Measurements from ENCODE around the gene MAST2.
"Not testable (repeated sequence)": the region's sequence is repeated elsewhere in the genome, so short reads cannot be mapped to it uniquely, and the experiment has no call there.

Gene MAST2

GRCh38 chr1:46041551-46041950 lies 238.1 kb downstream of the MAST2 start:
- Histone ChIP-seq H3K9ac (peak overlapping the region in 2 of 11 experiments; percentile 15 to 19; a peak in 1 of 22 replicates), H3K27me3 (no peaks in the 10 kb centered on the region), H3K4me2 (peak overlapping the region; percentile 55 to 81 (median 72); a peak in 18 of 22 replicates), H4K20me1 (peaks cover 0 to 19% (median 6%) of the 10 kb centered on the region in 11 experiments; a peak in 7 of 22 replicates), H3K4me3 (no peak overlapping the region), H3K9me3 (replicated peaks in 1 of 11) (no peaks in the 10 kb centered on the region), H3K36me3 (peaks cover 0 to 89% (median 64%) of the 10 kb centered on the region in 11 experiments; a peak in 17 of 22 replicates), H3K27ac (peak overlapping the region in 8 of 11 experiments; percentile 72 to 79 (median 78); a peak in 14 of 22 replicates), H3K4me1 (peaks cover 34 to 63% (median 39%) of the 10 kb centered on the region in 10 experiments)
- TF ChIP-seq Cebpa-rat (IDR thresholded peaks at IDR 0.05) = no peak

GRCh38 chr1:46041974-46042373 lies 238.6 kb downstream of the MAST2 start:
- Histone ChIP-seq H3K4me3 (no peak overlapping the region), H3K4me2 (peak overlapping the region; percentile 55 to 81 (median 72)), H3K27me3 (no peaks in the 10 kb centered on the region), H3K4me1 (peaks cover 34 to 60% (median 39%) of the 10 kb centered on the region in 10 experiments), H3K27ac (peak overlapping the region in 9 of 11 experiments; percentile 10 to 79 (median 78); a peak in 16 of 22 replicates), H3K9me3 (replicated peaks in 1 of 11) (no peaks in the 10 kb centered on the region), H3K9ac (peak overlapping the region in 5 of 11 experiments; percentile 10 to 66 (median 15); a peak in 5 of 22 replicates), H4K20me1 (peaks cover 0 to 15% (median 6%) of the 10 kb centered on the region in 11 experiments; a peak in 7 of 22 replicates), H3K36me3 (peaks cover 0 to 89% (median 68%) of the 10 kb centered on the region in 11 experiments; a peak in 17 of 22 replicates)
- TF ChIP-seq Cebpa-rat (IDR thresholded peaks at IDR 0.05) = no peak

- Histone ChIP-seq H3K27me3 (no peaks in the 10 kb centered on the region), H3K4me1 (peaks cover 34 to 53% (median 39%) of the 10 kb centered on the region in 10 experiments), H3K4me3 (no peak overlapping the region; a peak in 1 of 20 replicates), H3K9ac (peak overlapping the region in 10 of 11 experiments; percentile 31 to 70 (median 60); a peak in 17 of 22 replicates), H3K36me3 (peaks cover 0 to 94% (median 83%) of the 10 kb centered on the region in 11 experiments; a peak in 17 of 22 replicates), H4K20me1 (peaks cover 0 to 9% (median 5%) of the 10 kb centered on the region in 11 experiments; a peak in 3 of 22 replicates), H3K4me2 (peak overlapping the region; percentile 55 to 81 (median 72)), H3K27ac (peak overlapping the region in 9 of 11 experiments; percentile 62 to 79 (median 78); a peak in 18 of 22 replicates), H3K9me3 (replicated peaks in 1 of 11) (no peaks in the 10 kb centered on the region)
- peak in 5 of 11 experiments; percentile 10 to 59 (median 48); a peak in 7 of 22 replicates for TF ChIP-seq Cebpa-rat (IDR thresholded peaks at IDR 0.05)
Measured at GRCh38 chr1:46043458-46044017, 240.1 kb downstream of the MAST2 start.

- H3K27me3 ChIP-seq = no peaks in the 10 kb centered on the region
- no peak overlapping the region for H3K4me3 ChIP-seq
- peaks cover 0 to 95% (median 85%) of the 10 kb centered on the region in 11 experiments; a peak in 17 of 22 replicates for H3K36me3 ChIP-seq
- H3K9me3 ChIP-seq (replicated peaks in 1 of 11) = no peaks in the 10 kb centered on the region
- peaks cover 0 to 9% (median 5%) of the 10 kb centered on the region in 11 experiments; a peak in 3 of 22 replicates for H4K20me1 ChIP-seq
- no peak for TF ChIP-seq Cebpa-rat (IDR thresholded peaks at IDR 0.05)
- H3K27ac ChIP-seq = peak overlapping the region in 8 of 11 experiments; percentile 65 to 79 (median 77); a peak in 16 of 22 replicates
- peak overlapping the region in 7 of 11 experiments; percentile 7 to 66 (median 25); a peak in 9 of 22 replicates for H3K9ac ChIP-seq
- H3K4me2 ChIP-seq = peak overlapping the region; percentile 55 to 81 (median 72); a peak in 21 of 22 replicates
- peaks cover 34 to 52% (median 39%) of the 10 kb centered on the region in 10 experiments for H3K4me1 ChIP-seq
Measured at GRCh38 chr1:46044116-46044515, 240.7 kb downstream of the MAST2 start.

- H3K9ac ChIP-seq = no peak overlapping the region
- H3K36me3 ChIP-seq = peaks cover 1 to 100% (median 86%) of the 10 kb centered on the region in 11 experiments; a peak in 21 of 22 replicates
- H3K4me2 ChIP-seq = no peak overlapping the region
- peaks cover 0 to 8% (median 0%) of the 10 kb centered on the region in 11 experiments; a peak in 1 of 22 replicates for H4K20me1 ChIP-seq
- peaks cover 0 to 8% (median 0%) of the 10 kb centered on the region in 10 experiments; a peak in 3 of 20 replicates for H3K4me1 ChIP-seq
- no peak overlapping the region for H3K27ac ChIP-seq
- no peak overlapping the region for H3K4me3 ChIP-seq
- peaks cover under 1 to 10% (median 6%) of the 10 kb centered on the region in 11 experiments; a peak in 20 of 22 replicates for H3K9me3 ChIP-seq (replicated peaks in 1 of 11)
- no peak for TF ChIP-seq Cebpa-rat (IDR thresholded peaks at IDR 0.05)
- H3K27me3 ChIP-seq = no peaks in the 10 kb centered on the region
Measured at GRCh38 chr1:46053734-46054133, 250.3 kb downstream of the MAST2 start.

GRCh38 chr1:46056325-46056724 lies 252.9 kb downstream of the MAST2 start:
- TF ChIP-seq Cebpa-rat (IDR thresholded peaks at IDR 0.05) = no peak
- H3K9ac ChIP-seq = no peak overlapping the region
- H3K27me3 ChIP-seq = no peaks in the 10 kb centered on the region
- H3K9me3 ChIP-seq (replicated peaks in 1 of 11) = peaks cover 16 to 30% (median 25%) of the 10 kb centered on the region in 11 experiments
- H4K20me1 ChIP-seq = 0 out of 22 replicates have a peak, but pooled peaks cover 0 to 6% (median 0%) of the 10 kb centered on the region in 11 experiments
- H3K4me1 ChIP-seq = peaks cover 0 to 8% (median 0%) of the 10 kb centered on the region in 10 experiments; a peak in 3 of 20 replicates
- H3K36me3 ChIP-seq = peaks cover 12 to 100% (median 94%) of the 10 kb centered on the region in 11 experiments
- peak overlapping the region in 1 of 11 experiments; percentile 12; a peak in 1 of 22 replicates for H3K4me2 ChIP-seq
- H3K4me3 ChIP-seq = no peak overlapping the region
- H3K27ac ChIP-seq = no peak overlapping the region

GRCh38 chr1:46057215-46057614 lies 253.8 kb downstream of the MAST2 start:
- H3K4me3 ChIP-seq, H3K4me1 ChIP-seq, H3K27ac ChIP-seq, H4K20me1 ChIP-seq, H3K27me3 ChIP-seq, H3K9ac ChIP-seq: not testable (repeated sequence)
- peaks cover 17 to 100% (median 96%) of the 10 kb centered on the region in 11 experiments for H3K36me3 ChIP-seq
- H3K9me3 ChIP-seq (replicated peaks in 1 of 11) = peaks cover 16 to 33% (median 25%) of the 10 kb centered on the region in 11 experiments
- H3K4me2 ChIP-seq = peak overlapping the region in 2 of 11 experiments; percentile 12; a peak in 1 of 22 replicates

- Histone ChIP-seq H3K27me3 (no peaks in the 10 kb centered on the region), H3K36me3 (peaks cover 17 to 100% (median 97%) of the 10 kb centered on the region in 11 experiments), H3K27ac (no peak overlapping the region), H3K4me1 (peaks cover 2 to 14% (median 7%) of the 10 kb centered on the region in 10 experiments; a peak in 17 of 20 replicates), H3K9ac (no peak overlapping the region), H4K20me1 (no peaks in the 10 kb centered on the region), H3K9me3 (replicated peaks in 1 of 11) (peaks cover 16 to 33% (median 25%) of the 10 kb centered on the region in 11 experiments), H3K4me3 (no peak overlapping the region), H3K4me2 (no peak overlapping the region)
- no peak for TF ChIP-seq Cebpa-rat (IDR thresholded peaks at IDR 0.05)
Measured at GRCh38 chr1:46057781-46058180, 254.4 kb downstream of the MAST2 start.

GRCh38 chr1:46058936-46059335 lies 255.5 kb downstream of the MAST2 start:
- Histone ChIP-seq H3K4me1 (peaks cover 6 to 17% (median 14%) of the 10 kb centered on the region in 10 experiments; a peak in 17 of 20 replicates), H3K27ac (no peak overlapping the region), H3K4me3 (no peak overlapping the region), H3K4me2 (no peak overlapping the region), H3K9me3 (replicated peaks in 1 of 11) (peaks cover 16 to 33% (median 25%) of the 10 kb centered on the region in 11 experiments), H4K20me1 (no peaks in the 10 kb centered on the region), H3K9ac (no peak overlapping the region), H3K27me3 (no peaks in the 10 kb centered on the region), H3K36me3 (peaks cover 17 to 100% (median 96%) of the 10 kb centered on the region in 11 experiments)
- TF ChIP-seq Cebpa-rat (IDR thresholded peaks at IDR 0.05) = no peak

Data from BLaER1 treated with 17β-estradiol and CSF1 and Interleukin-3, amounts not matched to agents 10 nM and 100 nM (cell line).